HG03039 (cell line): Measurements from ENCODE around the gene DOK6.
"Not testable (repeated sequence)": the region's sequence is repeated elsewhere in the genome, so short reads cannot be mapped to it uniquely, and the experiment has no call there.

Experiments used
- ATAC-seq: cut with Tn5 transposase; IDR thresholded peaks from one replicate; pipeline ENCODE4 v1.9.1; 2021; ENCODE audit warnings: mild to moderate bottlenecking, moderate library complexity; ENCODE audit not compliant: unreplicated experiment

Gene DOK6

GRCh38 chr18:69400253-69400975 lies at the start of gene DOK6:
TSS of gene DOK6 (plus strand) at chr18:69400888.
- ATAC-seq, result no peak

- ATAC-seq, result no peak
Observed at GRCh38 chr18:69353023-69353422, 47.7 kb upstream of the DOK6 start.

- no peak for ATAC-seq
Observed at GRCh38 chr18:69357590-69357989, 43.1 kb upstream of the DOK6 start.

- ATAC-seq, result no peak
Observed at GRCh38 chr18:69358212-69358895, 42.3 kb upstream of the DOK6 start.

- ATAC-seq, result not testable (repeated sequence)
Observed at GRCh38 chr18:69359768-69360167, 40.9 kb upstream of the DOK6 start.

GRCh38 chr18:69364930-69365329 lies 35.8 kb upstream of the DOK6 start:
- ATAC-seq, result no peak

- ATAC-seq, result no peak
Observed at GRCh38 chr18:69365658-69366057, 35.0 kb upstream of the DOK6 start.

- no peak for ATAC-seq
Observed at GRCh38 chr18:69367104-69367503, 33.6 kb upstream of the DOK6 start.

- ATAC-seq, result no peak
Observed at GRCh38 chr18:69371729-69372128, 29.0 kb upstream of the DOK6 start.

- no peak for ATAC-seq
Observed at GRCh38 chr18:69380324-69380723, 20.4 kb upstream of the DOK6 start.

- ATAC-seq, result no peak
Observed at GRCh38 chr18:69383186-69383585, 17.5 kb upstream of the DOK6 start.

- no peak for ATAC-seq
Observed at GRCh38 chr18:69387186-69387585, 13.5 kb upstream of the DOK6 start.

- no peak for ATAC-seq
Observed at GRCh38 chr18:69388222-69388621, 12.5 kb upstream of the DOK6 start.

- no peak for ATAC-seq
Observed at GRCh38 chr18:69397096-69397495, 3.6 kb upstream of the DOK6 start.

- ATAC-seq, result no peak
Observed at GRCh38 chr18:69399253-69399652, 1.4 kb upstream of the DOK6 start.

- no peak for ATAC-seq
Observed at GRCh38 chr18:69400976-69401225, 213 bp downstream of the DOK6 start.

- no peak for ATAC-seq
Observed at GRCh38 chr18:69401226-69401971, 711 bp downstream of the DOK6 start.

- ATAC-seq, result no peak
Observed at GRCh38 chr18:69401972-69402532, 1.4 kb downstream of the DOK6 start.

GRCh38 chr18:69402533-69402989 lies 1.9 kb downstream of the DOK6 start:
- no peak for ATAC-seq

- no peak for ATAC-seq
Observed at GRCh38 chr18:69408522-69408921, 7.8 kb downstream of the DOK6 start.

- no peak for ATAC-seq
Observed at GRCh38 chr18:69411199-69411598, 10.5 kb downstream of the DOK6 start.

- ATAC-seq, result no peak
Observed at GRCh38 chr18:69414184-69414583, 13.5 kb downstream of the DOK6 start.
